ENCODE data around the gene ELOVL5. TPM values are rescaled to one million over a fixed set of nuclear protein-coding genes. Genes with fewer than 3 reads are reported as not detected.

The ELOVL5 gene
- polyA plus RNA-seq, 1 of the 3 experiments (the other 2 are of a cell fraction), result 31.9 TPM

GRCh38 chr6:53297004-53297403, 51.7 kb downstream of the ELOVL5 start:
- Histone ChIP-seq H3K4me2 (peak overlapping the region; percentile 37; the same call in 1 of the 2 replicates), H3K79me2 (ENCODE audit: insufficient read depth) (peaks cover 67% of the 10 kb centered on the region), H3K9me3 (no peaks in the 10 kb centered on the region), H3K9me2 (no peaks in the 10 kb centered on the region), H3K36me3 (replicated peaks in 1 of 2; ENCODE audit: control insufficient read depth in 1 of 2, insufficient read depth in 2 of 2, low read length in 1 of 2) (peaks cover 7% of the 10 kb centered on the region in 2 experiments), H4K20me1 (ENCODE audit: insufficient read depth) (no peaks in the 10 kb centered on the region), H3K4me1 (ENCODE audit: control insufficient read depth in 1 of 2, insufficient read depth in 2 of 2, low read depth in 1 of 2, low read length in 1 of 2) (peaks cover 20% of the 10 kb centered on the region in 2 experiments; a peak in 3 of 4 replicates), H3K4me3 (ENCODE audit: low read depth in 2 of 2, low read length in 1 of 2) (no peak overlapping the region), H3K27me3 (ENCODE audit: insufficient read depth) (no peaks in the 10 kb centered on the region), H3K27ac (ENCODE audit: low read depth in 2 of 2, low read length in 1 of 2) (no peak overlapping the region), H3F3A (replicated peaks; ENCODE audit: insufficient read depth) (peaks cover 4% of the 10 kb centered on the region), H2AFZ (ENCODE audit: low read depth) (no peak overlapping the region), H3K9ac (no peak overlapping the region)
- WGBS (ENCODE audit: low lambda C conversion rate), result 71% methylated on average over 4 of the region's 4 CpGs
- ChIA-PET POLR2A (no interaction called here), CTCF (interaction anchor here (1.3 to 5.4 kb wide), 2 partner anchors 124 to 186 kb away, joined by 3 to 34 read pairs; no protein-coding TSS in a partner anchor)
- no peak for DNase-seq
- TF ChIP-seq GABPA (IDR thresholded peaks at IDR 0.05; ENCODE audit: low read depth) (no peak), CHD2 (IDR thresholded peaks at IDR 0.05; ENCODE audit: low read length, partially characterized antibody) (no peak)

GRCh38 chr6:53295176-53295575, 53.6 kb downstream of the ELOVL5 start:
- peaks cover 52% of the 10 kb centered on the region for H3K79me2 ChIP-seq (ENCODE audit: insufficient read depth)
- no peak overlapping the region for H3K27ac ChIP-seq (ENCODE audit: low read depth in 2 of 2, low read length in 1 of 2)
- no peak overlapping the region for H3K4me3 ChIP-seq (ENCODE audit: low read depth in 2 of 2, low read length in 1 of 2)
- no peak for DNase-seq
- H3K4me1 ChIP-seq (ENCODE audit: control insufficient read depth in 1 of 2, insufficient read depth in 2 of 2, low read depth in 1 of 2, low read length in 1 of 2), result peaks cover 9 to 15% of the 10 kb centered on the region in 2 experiments
- H4K20me1 ChIP-seq (ENCODE audit: insufficient read depth), result no peaks in the 10 kb centered on the region
- H2AFZ ChIP-seq (ENCODE audit: low read depth), result no peak overlapping the region
- peaks cover 12 to 17% of the 10 kb centered on the region in 2 experiments for H3K36me3 ChIP-seq (replicated peaks in 1 of 2; ENCODE audit: control insufficient read depth in 1 of 2, insufficient read depth in 2 of 2, low read length in 1 of 2)
- no peaks in the 10 kb centered on the region for H3K9me2 ChIP-seq
- H3K9me3 ChIP-seq, result no peaks in the 10 kb centered on the region
- H3K27me3 ChIP-seq (ENCODE audit: insufficient read depth), result no peaks in the 10 kb centered on the region
- ChIA-PET POLR2A (no interaction called here), CTCF (interaction anchor here (1.3 to 5.4 kb wide), 6 partner anchors 14 to 142 kb away, joined by 3 to 34 read pairs (median 6); no protein-coding TSS in a partner anchor)
- TF ChIP-seq REST (IDR thresholded peaks at IDR 0.05; ENCODE audit: low read depth, low read length), result no peak
- TF ChIP-seq TAF1 (IDR thresholded peaks at IDR 0.05; ENCODE audit: borderline replicate concordance, low read depth, low read length), result no peak
- TF ChIP-seq MXI1 (IDR thresholded peaks at IDR 0.05; ENCODE audit: low read depth, low read length), result no peak
- TF ChIP-seq NFIC (IDR thresholded peaks at IDR 0.05; ENCODE audit: borderline replicate concordance), result no peak
- TF ChIP-seq TCF12 (IDR thresholded peaks at IDR 0.05), result no peak
- TF ChIP-seq SMC3 (IDR thresholded peaks at IDR 0.05; ENCODE audit: low read depth, low read length), result no peak
- no peak for TF ChIP-seq USF1 (IDR thresholded peaks at IDR 0.05; ENCODE audit: borderline replicate concordance, low read depth)
- no peak for TF ChIP-seq FOXJ3 (CRISPR knock-in tag; IDR thresholded peaks at IDR 0.05)
- TF ChIP-seq EZH2phosphoT487 (IDR thresholded peaks at IDR 0.05; ENCODE audit: borderline replicate concordance, low read depth), result no peak
- no peak for TF ChIP-seq SIN3A (IDR thresholded peaks at IDR 0.05; ENCODE audit: borderline replicate concordance, low read depth, low read length)
- no peak for TF ChIP-seq CHD2 (IDR thresholded peaks at IDR 0.05; ENCODE audit: low read length, partially characterized antibody)
- no peak for TF ChIP-seq RXRA (IDR thresholded peaks at IDR 0.05; ENCODE audit: borderline replicate concordance, low read depth)
- TF ChIP-seq USF2 (IDR thresholded peaks at IDR 0.05; ENCODE audit: borderline replicate concordance, low read depth, low read length), result no peak
- no peak for TF ChIP-seq JUND (IDR thresholded peaks at IDR 0.05)
- no peak for TF ChIP-seq IRF3 (IDR thresholded peaks at IDR 0.05; ENCODE audit: low read depth, low read length)
- no peak for TF ChIP-seq RCOR1 (IDR thresholded peaks at IDR 0.05; ENCODE audit: low read length)
- H3K4me2 ChIP-seq, result no peak overlapping the region
- 91% methylated on average over 1 of the region's 1 CpG for WGBS (ENCODE audit: low lambda C conversion rate)
- no peaks in the 10 kb centered on the region for H3F3A ChIP-seq (replicated peaks; ENCODE audit: insufficient read depth)
- no peak overlapping the region for H3K9ac ChIP-seq

Data from SK-N-SH (cell line).